Lower leg skin (tissue), 3 donors: ENCODE data around the gene KBTBD12.

Experiments used
- POLR2A ChIP-seq, 2 donors: fragments of 450-650 bp; IDR thresholded peaks; one replicate each; pipeline ENCODE4 v1.6.1; 2016 to 2017; ENCODE audit warnings: antibody characterized with exemption in 2 of 2, mild to moderate bottlenecking in 1 of 2, moderate library complexity in 1 of 2
- TF ChIP-seq, protein P1 (sequence below), 3 donors: fragments of 450-650 bp; IDR thresholded peaks; one replicate each; pipeline ENCODE4 v1.5.1; 2016; ENCODE audit warnings: antibody characterized with exemption in 3 of 3, mild to moderate bottlenecking in 3 of 3, moderate library complexity in 2 of 3

GRCh38 chr3:127887321-127887720 lies 27.7 kb upstream of the KBTBD12 start:
- TF ChIP-seq, protein P1, sequence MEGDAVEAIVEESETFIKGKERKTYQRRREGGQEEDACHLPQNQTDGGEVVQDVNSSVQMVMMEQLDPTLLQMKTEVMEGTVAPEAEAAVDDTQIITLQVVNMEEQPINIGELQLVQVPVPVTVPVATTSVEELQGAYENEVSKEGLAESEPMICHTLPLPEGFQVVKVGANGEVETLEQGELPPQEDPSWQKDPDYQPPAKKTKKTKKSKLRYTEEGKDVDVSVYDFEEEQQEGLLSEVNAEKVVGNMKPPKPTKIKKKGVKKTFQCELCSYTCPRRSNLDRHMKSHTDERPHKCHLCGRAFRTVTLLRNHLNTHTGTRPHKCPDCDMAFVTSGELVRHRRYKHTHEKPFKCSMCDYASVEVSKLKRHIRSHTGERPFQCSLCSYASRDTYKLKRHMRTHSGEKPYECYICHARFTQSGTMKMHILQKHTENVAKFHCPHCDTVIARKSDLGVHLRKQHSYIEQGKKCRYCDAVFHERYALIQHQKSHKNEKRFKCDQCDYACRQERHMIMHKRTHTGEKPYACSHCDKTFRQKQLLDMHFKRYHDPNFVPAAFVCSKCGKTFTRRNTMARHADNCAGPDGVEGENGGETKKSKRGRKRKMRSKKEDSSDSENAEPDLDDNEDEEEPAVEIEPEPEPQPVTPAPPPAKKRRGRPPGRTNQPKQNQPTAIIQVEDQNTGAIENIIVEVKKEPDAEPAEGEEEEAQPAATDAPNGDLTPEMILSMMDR (IDR thresholded peaks at IDR 0.05) = no peak
- no peak for TF ChIP-seq POLR2A (IDR thresholded peaks at IDR 0.05)
